Skeletal muscle tissue (tissue), 4 donors: ENCODE measurements around the gene IDH3A. TPM values are rescaled to one million over a fixed set of nuclear protein-coding genes. Genes with fewer than 3 reads are reported as not detected.

ENCODE experiments used
- H3K27ac ChIP-seq: one replicate; pipeline ENCODE4 v1.7.0; 2013; ENCODE audit warnings: mild to moderate bottlenecking, low read depth, low read length, inconsistent platforms
- H3K27me3 ChIP-seq, 3 donors: one replicate each; pipeline ENCODE4 v1.7.0; 2013; ENCODE audit warnings: low read length in 3 of 3; ENCODE audit not compliant: control insufficient read depth in 3 of 3, insufficient read depth in 3 of 3
- H3K36me3 ChIP-seq, 3 donors: one replicate each; pipeline ENCODE4 v1.7.0; 2013; ENCODE audit warnings: low read length in 3 of 3; ENCODE audit not compliant: control insufficient read depth in 3 of 3, insufficient read depth in 3 of 3
- H3K4me1 ChIP-seq, 3 donors: one replicate each; pipeline ENCODE4 v1.7.0; 2013; ENCODE audit warnings: low read length in 3 of 3, mild to moderate bottlenecking in 3 of 3; ENCODE audit not compliant: control insufficient read depth in 3 of 3, insufficient read depth in 3 of 3
- H3K4me3 ChIP-seq, 3 donors: one replicate each; pipeline ENCODE4 v1.7.0; 2013; ENCODE audit warnings: low read length in 3 of 3
- H3K9ac ChIP-seq, 3 donors: one replicate each; pipeline ENCODE4 v1.7.0; 2013; ENCODE audit warnings: low read length in 3 of 3, mild to moderate bottlenecking in 3 of 3, moderate library complexity in 2 of 3, low read depth in 1 of 3
- H3K9me3 ChIP-seq, 3 donors: one replicate each; pipeline ENCODE4 v1.7.0; 2013; ENCODE audit warnings: low read length in 3 of 3; ENCODE audit not compliant: control insufficient read depth in 3 of 3
- total RNA-seq: library from RNA; depleted of rRNA; stranded (reverse); fragments of >200 nt; gene quantifications from one replicate; pipeline ENCODE4 v1.2.3, GENCODE V29; 2014
- donor health status: Osteomylitis.

IDH3A gene
- total RNA-seq, 1 donor from 2014 or later = 25.1 TPM

DNA sequence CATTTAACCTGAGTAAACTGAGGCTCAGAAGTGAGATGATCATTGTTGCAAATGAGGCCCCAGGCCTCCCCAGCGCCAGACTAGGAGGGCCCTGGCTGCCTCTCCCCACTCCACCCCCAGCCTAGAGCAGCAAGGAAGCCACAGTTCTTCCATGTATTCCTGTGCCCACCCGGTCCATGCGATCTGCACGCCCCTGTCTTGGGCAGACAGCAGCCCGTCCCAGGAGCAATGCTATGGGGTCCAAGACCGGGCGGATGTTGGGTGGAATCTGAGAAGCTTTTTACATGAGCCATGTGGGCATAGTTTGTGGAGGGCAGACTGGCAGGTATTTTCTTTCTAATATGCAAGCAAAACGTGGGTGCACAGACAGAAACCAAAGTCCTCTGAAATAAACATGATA, 41.7 kb upstream of the IDH3A start:
- no peak overlapping the region for H3K27ac ChIP-seq
- no peaks in the 10 kb centered on the region for H3K36me3 ChIP-seq
- no peaks in the 10 kb centered on the region for H3K9me3 ChIP-seq
- no peaks in the 10 kb centered on the region for H3K27me3 ChIP-seq
- no peak overlapping the region for H3K9ac ChIP-seq
- H3K4me1 ChIP-seq = peaks cover 0 to 9% (median 4%) of the 10 kb centered on the region in 3 donors
- H3K4me3 ChIP-seq = no peak overlapping the region

DNA sequence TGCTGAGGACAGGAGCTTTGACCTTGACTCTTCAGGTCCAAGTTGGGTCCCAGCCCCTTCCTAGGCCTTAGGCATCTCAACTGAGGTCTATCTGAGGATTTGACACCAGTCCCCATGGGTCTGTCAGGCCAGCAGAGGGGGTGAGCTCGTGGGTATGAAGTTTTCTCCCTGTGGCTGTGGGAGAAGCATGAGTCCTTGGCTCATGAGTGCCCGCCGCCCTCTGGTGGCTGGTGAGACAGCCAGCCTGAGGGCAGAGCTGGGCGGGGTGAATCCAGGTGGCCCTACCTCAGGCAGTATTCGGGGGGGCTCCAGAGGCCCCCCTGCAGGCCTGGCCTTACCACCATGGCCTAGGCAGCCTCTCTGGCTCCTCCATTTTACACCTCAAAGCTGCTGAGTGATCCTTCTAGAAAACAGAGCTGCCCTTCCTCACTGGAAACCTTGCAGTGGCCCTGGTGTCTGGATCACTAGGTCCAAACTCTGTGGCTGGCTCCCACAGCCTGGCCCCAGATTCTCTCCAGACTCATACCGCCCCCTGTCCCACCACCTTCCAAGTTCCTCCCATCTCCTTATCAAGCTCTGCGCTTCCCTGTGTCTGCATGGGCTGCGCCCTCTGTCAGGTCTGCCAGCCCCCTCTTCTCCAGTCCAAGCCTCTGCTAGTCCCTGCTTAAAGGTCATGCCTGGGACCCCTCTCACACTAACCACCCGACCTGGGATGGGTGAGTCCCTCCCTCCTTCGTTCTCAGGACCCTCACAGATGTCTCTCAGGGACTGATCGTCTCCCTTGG, 40.7 kb upstream of the IDH3A start:
- no peak overlapping the region for H3K27ac ChIP-seq
- H3K4me1 ChIP-seq = peaks cover 0 to 4% (median under 1%) of the 10 kb centered on the region in 3 donors
- H3K36me3 ChIP-seq = no peaks in the 10 kb centered on the region
- H3K4me3 ChIP-seq = no peak overlapping the region
- H3K27me3 ChIP-seq = no peaks in the 10 kb centered on the region
- no peaks in the 10 kb centered on the region for H3K9me3 ChIP-seq
- no peak overlapping the region for H3K9ac ChIP-seq

DNA sequence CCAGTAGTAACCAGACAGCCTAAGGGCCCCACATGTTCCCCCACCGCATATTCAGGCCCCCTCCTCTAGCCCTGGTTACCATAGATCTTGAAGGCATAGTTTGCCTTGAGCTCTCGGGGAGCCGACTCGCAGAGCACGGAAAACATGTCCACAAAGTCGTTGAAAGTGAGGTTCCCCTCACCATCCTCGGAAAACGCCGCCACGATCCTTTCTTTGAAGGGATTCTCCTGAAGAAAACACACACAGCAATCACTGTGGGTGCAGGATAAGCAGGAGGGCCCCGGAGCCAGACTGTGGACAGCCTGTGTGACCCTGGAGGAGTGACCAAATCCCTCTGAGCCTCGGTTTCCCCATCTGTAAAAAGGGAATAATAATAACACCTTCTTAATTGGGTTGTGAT, 40.0 kb upstream of the IDH3A start:
- no peak overlapping the region for H3K4me3 ChIP-seq

DNA sequence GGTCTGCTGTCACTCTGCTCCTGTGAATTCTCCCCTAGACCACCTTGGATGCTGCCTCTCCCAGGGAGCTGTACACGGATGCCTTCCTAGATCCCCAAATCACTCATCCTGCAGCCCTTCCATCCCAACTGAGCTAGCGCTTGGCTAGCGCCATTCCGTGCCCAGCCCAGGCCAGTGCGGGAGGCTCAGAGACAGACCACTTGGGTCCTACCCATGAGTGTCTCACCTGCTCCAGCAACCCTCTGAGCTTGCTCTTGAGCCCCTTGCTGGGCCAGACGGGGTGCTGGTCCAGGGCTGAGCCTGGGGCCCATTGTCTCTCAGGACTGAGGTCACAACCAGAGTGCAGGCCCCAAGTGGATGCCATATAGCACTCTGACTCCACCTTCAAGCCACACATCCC, 39.1 kb upstream of the IDH3A start:
- H3K27me3 ChIP-seq = no peaks in the 10 kb centered on the region
- no peaks in the 10 kb centered on the region for H3K36me3 ChIP-seq
- H3K9ac ChIP-seq = no peak overlapping the region
- no peak overlapping the region for H3K4me3 ChIP-seq
- H3K9me3 ChIP-seq = no peaks in the 10 kb centered on the region
- no peaks in the 10 kb centered on the region for H3K4me1 ChIP-seq
- H3K27ac ChIP-seq = no peak overlapping the region

More for the DNA sequence above, 40.0 kb upstream of the IDH3A start:
- Histone ChIP-seq H3K9ac (no peak overlapping the region), H3K27ac (no peak overlapping the region), H3K27me3 (no peaks in the 10 kb centered on the region), H3K36me3 (no peaks in the 10 kb centered on the region), H3K9me3 (no peaks in the 10 kb centered on the region), H3K4me1 (no peaks in the 10 kb centered on the region)

DNA sequence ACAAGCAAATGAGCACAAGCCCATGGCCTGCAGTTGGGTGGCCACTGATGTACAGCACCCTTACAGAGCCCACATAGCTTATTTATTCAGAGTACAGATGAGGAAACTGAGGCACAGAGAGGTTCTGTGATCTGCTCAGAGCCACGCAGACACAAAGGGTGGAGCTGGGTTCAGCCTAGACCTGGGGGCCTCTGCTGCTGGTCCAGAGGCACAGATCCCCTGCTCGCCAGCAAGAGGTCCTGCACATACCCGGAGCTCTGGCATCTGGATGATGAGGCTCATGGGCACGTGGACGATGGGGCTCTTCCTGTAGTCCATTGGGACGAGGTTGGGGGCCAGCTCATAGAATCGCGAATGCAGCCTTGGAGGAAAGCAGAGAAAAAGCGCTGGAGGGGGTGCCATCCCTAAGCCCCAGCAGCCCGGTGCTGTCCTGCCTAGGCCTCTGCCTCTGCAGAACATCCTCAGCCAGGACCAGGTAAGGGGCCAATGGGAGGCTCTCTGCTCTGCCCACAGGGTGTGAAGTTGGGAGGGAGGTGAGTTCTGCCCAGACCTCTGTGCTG, 38.2 kb upstream of the IDH3A start:
- no peaks in the 10 kb centered on the region for H3K36me3 ChIP-seq
- no peak overlapping the region for H3K9ac ChIP-seq
- no peak overlapping the region for H3K27ac ChIP-seq
- H3K9me3 ChIP-seq = no peaks in the 10 kb centered on the region
- no peaks in the 10 kb centered on the region for H3K4me1 ChIP-seq
- no peaks in the 10 kb centered on the region for H3K27me3 ChIP-seq
- no peak overlapping the region for H3K4me3 ChIP-seq

DNA sequence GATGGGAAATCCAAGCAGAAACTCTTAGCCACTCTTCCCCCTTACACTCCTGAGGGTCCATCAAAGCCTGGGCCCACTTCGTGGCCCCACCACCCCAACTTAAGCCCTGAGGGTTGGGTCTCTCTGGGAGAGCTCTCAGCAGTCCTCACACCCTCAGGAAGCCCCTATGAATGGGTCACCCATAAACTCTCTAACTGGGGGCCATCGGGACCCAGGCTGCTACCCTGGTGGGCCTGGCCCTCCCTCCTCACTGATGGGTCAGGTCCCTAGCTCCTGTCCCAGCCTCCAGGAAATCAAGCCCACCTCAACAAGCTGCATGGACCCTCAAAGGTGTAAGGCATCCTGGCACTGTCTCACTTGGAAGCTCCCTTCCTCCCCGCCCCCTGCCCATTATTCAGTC, 37.4 kb upstream of the IDH3A start:
- H3K4me3 ChIP-seq = no peak overlapping the region
- H3K9me3 ChIP-seq = no peaks in the 10 kb centered on the region

DNA sequence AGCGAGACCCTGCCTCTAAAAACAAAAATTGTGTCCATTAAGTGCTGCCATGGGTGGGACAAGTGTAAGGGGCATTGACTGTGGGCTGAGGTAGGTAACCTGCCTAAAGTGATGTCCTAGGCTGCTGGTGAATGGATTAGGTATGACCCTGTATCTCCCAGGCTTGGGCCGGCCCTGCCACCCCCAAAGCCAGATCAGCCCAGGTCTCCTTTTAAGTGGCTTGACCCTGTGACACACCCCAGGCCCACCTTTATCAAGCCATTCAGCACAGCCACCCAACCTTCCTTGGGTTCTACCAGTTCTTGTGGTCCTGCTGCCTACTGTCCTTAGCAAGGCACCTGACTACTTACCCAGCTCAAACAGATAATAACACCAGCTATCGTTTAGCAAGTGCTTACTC, 36.6 kb upstream of the IDH3A start:
- Histone ChIP-seq H3K4me1 (no peaks in the 10 kb centered on the region), H3K4me3 (no peak overlapping the region), H3K27me3 (no peaks in the 10 kb centered on the region), H3K36me3 (no peaks in the 10 kb centered on the region), H3K9me3 (no peaks in the 10 kb centered on the region), H3K9ac (no peak overlapping the region), H3K27ac (no peak overlapping the region)

More for the DNA sequence above, 37.4 kb upstream of the IDH3A start:
- Histone ChIP-seq H3K27ac (no peak overlapping the region), H3K36me3 (no peaks in the 10 kb centered on the region), H3K27me3 (no peaks in the 10 kb centered on the region), H3K9ac (no peak overlapping the region), H3K4me1 (no peaks in the 10 kb centered on the region)

DNA sequence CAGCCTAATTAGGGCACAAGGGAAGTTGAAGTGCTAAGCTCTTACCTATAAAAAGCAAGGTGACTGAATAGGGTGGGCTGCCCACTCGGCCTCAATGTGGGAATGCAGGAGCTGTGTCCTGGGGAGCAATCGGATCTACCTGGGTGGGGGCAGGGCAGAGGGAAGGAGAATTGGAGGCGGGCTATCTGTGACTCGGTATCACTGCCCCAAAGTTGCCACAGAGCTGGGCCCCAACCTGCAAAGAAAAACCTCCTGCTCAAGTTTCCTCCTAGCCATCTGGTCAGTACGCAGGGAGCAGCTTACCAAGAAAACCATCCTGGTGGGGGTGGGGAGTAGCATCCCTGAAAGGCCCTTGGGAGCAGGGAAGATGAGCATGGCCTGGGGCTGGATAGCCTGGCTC, 28.6 kb upstream of the IDH3A start:
- H3K27ac ChIP-seq = no peak overlapping the region
- H3K27me3 ChIP-seq = no peaks in the 10 kb centered on the region
- H3K4me1 ChIP-seq = peaks cover 0 to 5% (median 0%) of the 10 kb centered on the region in 3 donors
- H3K9ac ChIP-seq = no peak overlapping the region
- no peaks in the 10 kb centered on the region for H3K36me3 ChIP-seq
- H3K9me3 ChIP-seq = no peaks in the 10 kb centered on the region
- no peak overlapping the region for H3K4me3 ChIP-seq

DNA sequence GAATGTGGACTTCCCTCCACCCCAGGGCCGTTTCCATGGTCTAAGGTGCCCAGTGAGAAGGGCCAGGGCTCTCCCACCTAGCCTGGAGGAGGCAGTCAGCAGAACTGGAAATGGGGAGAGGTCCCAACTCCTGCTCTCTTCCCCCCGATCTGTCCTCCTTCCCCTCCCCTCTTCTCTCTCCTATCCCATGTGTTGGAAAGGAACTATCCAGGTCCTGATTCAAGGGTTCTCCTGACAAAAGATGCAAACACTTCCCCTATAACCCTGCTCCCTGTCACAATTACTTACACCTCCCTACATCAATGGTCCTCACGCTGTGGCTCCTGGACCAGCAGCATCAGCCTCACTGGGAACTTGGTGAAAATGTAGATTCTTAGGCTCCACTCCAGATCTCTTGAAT, 23.9 kb upstream of the IDH3A start:
- H3K9ac ChIP-seq = no peak overlapping the region
- H3K4me3 ChIP-seq = no peak overlapping the region
- no peak overlapping the region for H3K27ac ChIP-seq
- H3K9me3 ChIP-seq = no peaks in the 10 kb centered on the region
- H3K36me3 ChIP-seq = no peaks in the 10 kb centered on the region
- peaks cover 16 to 20% (median 16%) of the 10 kb centered on the region in 3 donors for H3K4me1 ChIP-seq
- no peaks in the 10 kb centered on the region for H3K27me3 ChIP-seq

DNA sequence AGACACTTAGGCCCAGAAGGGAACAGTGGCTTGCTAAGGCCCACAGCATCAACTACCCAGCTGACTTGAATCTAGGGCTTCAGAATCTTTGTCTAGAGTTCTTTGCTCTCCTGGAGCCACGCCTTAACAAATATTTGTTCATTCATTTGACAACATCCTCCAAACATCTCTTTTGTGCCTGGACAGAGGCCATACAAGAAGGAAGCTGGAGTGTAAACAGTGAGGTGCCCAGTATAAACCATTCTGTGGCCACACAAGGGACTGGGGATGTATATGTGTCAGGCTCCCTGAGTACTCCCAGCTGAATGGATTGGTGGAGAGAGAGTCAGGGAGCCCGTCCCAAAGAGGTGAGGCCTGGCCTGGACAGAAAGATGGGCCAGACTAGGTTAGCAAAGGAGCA, 21.3 kb upstream of the IDH3A start:
- Histone ChIP-seq H3K36me3 (no peaks in the 10 kb centered on the region), H3K4me1 (peaks cover 20 to 28% (median 22%) of the 10 kb centered on the region in 3 donors), H3K27ac (no peak overlapping the region), H3K9ac (no peak overlapping the region), H3K9me3 (no peaks in the 10 kb centered on the region), H3K27me3 (no peaks in the 10 kb centered on the region), H3K4me3 (no peak overlapping the region)
